Activated CD8-positive, alpha-beta memory T cell treated with anti-CD3 and anti-CD28 coated beads, Interleukin-2, amount 50 U/mL, for 48 hours (primary cell): ENCODE measurements around the gene GRAMD4.
A peak's percentile ranks its signal among the peaks of the same experiment; 100 is the strongest.

Experiments
- DNase-seq: peaks from one replicate; pipeline ENCODE4 v3.0.0-alpha.2; 2020

GRAMD4 gene

DNA sequence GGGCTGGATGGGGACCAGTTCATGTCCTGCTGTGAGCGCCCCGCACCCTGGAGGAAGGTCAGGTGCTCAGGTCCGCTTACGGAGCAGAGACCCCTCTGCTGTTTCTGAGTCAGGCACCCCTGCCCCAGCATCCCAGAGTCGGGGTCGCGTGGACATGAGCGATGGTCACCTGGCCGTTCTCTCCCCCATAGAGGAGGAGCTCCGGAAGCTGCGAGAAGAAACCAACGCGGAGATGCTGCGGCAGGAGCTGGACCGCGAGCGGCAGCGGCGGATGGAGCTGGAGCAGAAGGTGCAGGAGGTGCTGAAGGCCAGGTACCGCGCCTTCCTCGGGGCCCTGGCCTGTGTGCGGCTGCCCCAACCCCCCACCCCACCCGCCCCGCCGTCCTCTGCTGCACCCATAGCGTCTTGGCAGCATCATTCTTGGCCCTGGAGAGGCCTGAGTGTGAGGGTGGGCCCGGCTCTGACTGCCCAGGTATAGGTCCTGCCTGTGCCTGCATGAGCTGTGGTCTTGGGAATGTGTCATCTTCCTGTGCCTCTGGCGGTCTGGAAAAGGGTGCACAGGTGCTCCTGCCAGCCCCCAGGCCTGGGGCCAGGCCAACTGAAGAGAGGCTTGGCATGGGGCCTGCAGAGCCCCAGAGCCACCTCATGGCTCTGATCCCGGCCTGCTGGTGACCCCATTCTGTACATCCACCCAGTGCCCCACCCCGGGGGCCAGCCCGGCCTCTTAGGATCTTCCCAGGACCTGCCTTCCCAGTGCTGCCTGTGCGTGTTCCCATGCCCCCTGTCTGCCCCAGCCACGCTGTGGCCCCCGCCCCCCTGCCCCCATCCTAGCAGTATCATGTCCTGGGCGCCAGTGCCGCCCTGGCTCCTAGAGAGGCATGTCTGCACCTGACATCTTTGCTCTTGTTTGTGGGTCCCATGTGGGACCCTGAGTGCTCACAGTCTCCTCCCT, 38.1 kb downstream of the GRAMD4 start:
- DNase-seq = no peak

- no peak for DNase-seq
Observed at GRCh38 chr22:46659059-46659790, 39.0 kb downstream of the GRAMD4 start.

DNA sequence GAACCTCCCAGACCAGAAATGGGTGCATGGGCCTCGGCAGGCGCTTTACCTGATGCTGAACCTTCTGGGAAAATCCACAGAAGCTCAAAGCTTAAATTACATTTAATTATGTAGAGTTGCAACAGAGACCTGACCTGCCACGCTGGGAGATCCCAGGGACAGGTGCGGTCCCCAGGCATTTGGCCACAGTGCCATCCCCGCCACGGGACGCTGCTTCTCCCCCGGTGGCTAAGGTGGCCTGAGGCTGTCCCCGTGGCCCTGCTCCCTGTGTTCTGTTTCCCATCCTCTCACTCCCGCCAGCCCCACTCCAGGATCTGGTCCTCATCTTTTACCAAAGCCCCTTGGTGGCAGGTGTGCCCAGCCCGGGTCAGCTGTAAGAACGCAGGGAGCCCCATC, 39.6 kb downstream of the GRAMD4 start:
- no peak for DNase-seq

GRCh38 chr22:46660604-46661201, 40.5 kb downstream of the GRAMD4 start:
- DNase-seq = no peak

DNA sequence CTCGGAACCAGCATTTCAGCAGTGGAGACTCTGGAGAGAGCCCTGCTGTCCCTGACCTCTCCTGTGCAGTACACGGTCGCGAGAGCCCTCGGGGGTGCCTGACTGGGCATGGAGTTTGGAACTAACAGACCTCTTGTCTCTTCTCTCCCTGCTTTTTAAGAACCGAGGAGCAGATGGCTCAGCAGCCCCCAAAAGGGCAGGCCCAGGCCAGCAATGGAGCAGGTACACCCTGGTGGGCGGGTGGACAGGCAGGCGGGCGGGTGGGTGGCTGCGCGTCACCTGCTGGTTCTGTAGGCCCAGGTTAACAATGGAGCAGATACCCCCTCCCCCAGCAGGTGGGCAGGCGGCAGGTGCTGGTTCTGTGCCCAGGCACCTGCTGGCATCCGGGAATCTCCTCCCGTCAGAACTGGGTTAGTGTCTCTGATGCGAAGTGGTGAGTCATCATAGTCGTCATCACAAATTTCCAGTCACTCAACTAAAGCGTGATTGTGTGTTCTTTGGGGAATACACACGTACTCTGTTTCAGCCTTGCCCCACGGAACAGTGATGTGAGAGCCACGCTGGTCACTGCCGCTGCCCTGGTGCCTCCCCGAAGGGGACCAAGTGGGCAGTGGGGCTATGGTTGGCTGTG, 41.1 kb downstream of the GRAMD4 start:
- no peak for DNase-seq

DNA sequence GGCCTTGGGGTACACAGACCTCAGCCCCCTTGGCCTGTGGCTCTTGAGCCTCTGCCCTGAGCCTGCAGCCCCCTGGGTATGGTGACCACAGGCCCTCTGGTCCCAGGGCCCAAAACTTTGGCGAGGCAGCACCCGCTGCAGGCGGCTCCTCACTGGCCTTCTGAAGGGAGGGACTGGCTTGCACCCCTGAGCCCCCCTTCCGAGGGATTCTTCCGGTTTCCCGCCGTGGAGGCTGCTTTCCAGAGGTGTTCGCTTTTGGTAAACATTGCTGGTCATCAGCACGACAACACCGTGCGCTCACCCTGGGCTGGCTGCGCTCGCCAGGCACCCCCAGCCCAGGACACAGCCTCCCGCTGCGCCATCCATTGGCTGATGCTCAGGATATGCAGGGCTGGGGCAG, 42.0 kb downstream of the GRAMD4 start:
- no peak for DNase-seq

- no peak for DNase-seq
Observed at GRCh38 chr22:46663001-46663400, 42.8 kb downstream of the GRAMD4 start.

- no peak for DNase-seq
Observed at GRCh38 chr22:46663436-46664100, 43.4 kb downstream of the GRAMD4 start.

DNA sequence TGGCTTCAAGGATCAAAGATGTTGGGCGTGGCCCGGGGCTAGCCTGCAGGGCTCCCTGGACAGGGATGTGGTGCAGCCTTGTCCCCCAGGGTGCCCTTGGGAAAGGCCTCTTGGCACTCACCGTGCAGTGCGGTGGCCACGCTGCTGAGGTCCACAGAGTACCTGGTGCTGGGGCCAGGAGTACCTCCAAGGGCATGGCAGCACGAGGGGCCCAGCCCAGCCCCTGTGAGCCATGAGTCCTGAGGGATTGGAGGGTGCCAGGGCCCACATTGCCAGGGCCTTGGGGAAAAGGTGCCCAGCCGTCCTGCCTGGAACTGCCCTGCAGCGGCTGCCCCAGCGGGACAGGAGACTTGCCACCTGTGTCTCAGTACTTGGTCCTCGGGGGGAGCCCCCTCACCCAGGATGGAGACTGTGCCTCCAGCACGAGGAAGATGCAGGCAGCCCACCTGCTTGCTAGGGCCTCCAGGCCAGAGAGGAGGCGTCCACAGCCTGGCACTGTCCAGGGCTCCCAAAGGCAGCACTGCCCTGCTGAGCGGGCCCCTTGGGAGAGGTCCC, 44.2 kb downstream of the GRAMD4 start:
- DNase-seq = no peak

- DNase-seq = no peak
Observed at GRCh38 chr22:46665151-46665695, 45.0 kb downstream of the GRAMD4 start.

DNA sequence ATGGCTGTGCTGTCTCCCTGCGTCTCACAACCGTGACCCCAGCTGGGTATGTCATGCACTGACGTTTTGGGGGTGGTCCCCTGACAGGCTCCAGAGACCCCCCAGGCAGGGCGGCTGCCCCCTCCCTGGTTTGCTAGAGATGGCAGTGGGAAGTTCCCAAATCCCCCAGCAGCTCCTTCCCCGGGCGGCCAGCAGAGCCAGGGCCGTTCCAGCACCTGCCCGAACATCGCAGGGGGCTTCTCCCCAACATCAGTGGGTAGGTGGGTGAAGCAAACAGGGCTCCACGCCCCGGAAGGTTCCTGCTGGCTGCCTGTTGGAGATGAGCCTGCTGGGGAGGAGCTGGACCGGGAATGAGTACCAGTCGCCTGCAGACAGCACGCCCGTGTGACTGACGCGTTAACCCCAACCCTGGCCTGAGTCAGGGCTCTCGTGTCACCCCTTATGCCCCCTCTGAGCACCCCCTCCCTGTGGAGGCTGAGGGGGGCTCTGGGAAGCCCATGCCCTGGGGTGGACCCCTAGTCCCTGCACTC, 45.6 kb downstream of the GRAMD4 start:
- no peak for DNase-seq

- no peak for DNase-seq
Observed at GRCh38 chr22:46666577-46667244, 46.5 kb downstream of the GRAMD4 start.

GRCh38 chr22:46667245-46667623, 47.0 kb downstream of the GRAMD4 start:
- DNase-seq = no peak

- DNase-seq = no peak
Observed at GRCh38 chr22:46668116-46668515, 47.9 kb downstream of the GRAMD4 start.

- no peak for DNase-seq
Observed at GRCh38 chr22:46669201-46669600, 49.0 kb downstream of the GRAMD4 start.

DNA sequence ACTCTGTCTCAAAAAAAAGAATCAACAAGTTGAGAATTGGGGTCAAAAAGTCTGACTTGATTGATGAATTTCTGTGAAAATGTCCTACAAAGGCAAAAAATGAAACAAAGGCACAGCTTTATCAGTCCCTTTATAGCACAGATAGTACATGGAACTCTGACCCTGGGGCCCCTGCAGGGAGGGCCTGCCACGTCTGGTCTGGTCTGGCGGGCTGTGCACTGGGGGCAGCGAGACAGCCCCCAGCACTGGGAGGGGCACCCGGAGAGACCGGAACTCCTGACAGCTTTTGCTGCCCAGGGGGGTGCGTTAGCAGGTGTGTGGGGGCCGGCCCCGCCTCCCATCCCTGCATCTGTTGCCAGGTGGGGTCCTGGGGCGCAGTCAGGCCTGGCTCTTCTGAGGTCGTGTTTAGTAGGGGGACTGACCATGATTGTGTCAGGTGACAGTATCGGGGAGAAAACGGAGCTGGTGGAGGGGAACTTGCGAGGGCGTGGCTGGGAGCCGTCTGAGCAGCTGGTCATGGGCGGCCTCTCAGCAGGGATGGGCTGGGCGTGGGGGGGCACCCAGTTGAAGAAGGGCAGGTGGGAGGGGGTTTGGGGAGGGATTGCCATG, 51.7 kb downstream of the GRAMD4 start:
- no peak for DNase-seq

GRCh38 chr22:46672731-46673130, 52.5 kb downstream of the GRAMD4 start:
- DNase-seq = no peak

GRCh38 chr22:46673205-46673604, 53.0 kb downstream of the GRAMD4 start:
- DNase-seq = no peak

- DNase-seq = no peak
Observed at GRCh38 chr22:46673662-46674236, 53.6 kb downstream of the GRAMD4 start.

DNA sequence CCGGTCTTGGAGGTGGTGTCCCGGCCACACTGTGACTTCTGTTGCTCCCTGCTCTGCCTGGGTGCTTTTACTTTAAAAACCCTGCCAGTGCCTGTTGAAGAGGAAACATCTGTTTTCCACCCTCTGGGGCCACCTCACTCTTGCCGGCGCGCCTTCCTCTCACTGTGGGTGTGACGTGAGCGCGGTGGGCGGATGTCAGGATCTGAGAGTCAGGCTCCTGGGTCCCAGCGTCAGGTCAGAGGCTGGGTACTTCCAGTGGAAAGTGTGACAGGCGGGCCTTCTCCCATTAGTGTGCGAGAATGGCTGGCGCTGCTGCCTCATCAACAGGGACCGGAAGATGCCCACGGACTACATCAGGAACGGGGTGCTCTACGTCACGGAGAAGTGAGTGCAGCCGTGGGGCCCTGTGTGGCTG, 54.2 kb downstream of the GRAMD4 start:
- DNase-seq = peak; percentile 94
